ENCODE measurements around the gene BTBD8.

DNA sequence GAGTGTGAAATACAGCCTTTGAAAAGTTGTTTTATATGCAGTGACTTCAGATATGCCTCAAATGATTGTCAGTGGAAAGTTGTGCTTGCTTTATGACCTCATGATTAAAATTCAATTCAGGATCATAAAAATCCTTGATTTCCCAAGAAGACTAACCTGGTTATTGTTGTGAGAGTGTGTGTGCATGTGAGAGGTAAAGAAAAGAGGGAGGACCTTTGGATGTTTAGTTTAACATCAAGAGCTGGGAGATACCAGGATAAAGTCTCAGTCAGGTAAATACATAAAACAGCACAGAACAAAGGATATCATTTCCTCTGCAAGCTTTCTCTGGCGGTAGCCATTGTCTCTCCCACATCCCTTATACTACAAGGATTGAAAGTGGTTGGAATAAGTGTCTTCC, 14.4 kb downstream of the BTBD8 start:
- TF ChIP-seq, protein P1, sequence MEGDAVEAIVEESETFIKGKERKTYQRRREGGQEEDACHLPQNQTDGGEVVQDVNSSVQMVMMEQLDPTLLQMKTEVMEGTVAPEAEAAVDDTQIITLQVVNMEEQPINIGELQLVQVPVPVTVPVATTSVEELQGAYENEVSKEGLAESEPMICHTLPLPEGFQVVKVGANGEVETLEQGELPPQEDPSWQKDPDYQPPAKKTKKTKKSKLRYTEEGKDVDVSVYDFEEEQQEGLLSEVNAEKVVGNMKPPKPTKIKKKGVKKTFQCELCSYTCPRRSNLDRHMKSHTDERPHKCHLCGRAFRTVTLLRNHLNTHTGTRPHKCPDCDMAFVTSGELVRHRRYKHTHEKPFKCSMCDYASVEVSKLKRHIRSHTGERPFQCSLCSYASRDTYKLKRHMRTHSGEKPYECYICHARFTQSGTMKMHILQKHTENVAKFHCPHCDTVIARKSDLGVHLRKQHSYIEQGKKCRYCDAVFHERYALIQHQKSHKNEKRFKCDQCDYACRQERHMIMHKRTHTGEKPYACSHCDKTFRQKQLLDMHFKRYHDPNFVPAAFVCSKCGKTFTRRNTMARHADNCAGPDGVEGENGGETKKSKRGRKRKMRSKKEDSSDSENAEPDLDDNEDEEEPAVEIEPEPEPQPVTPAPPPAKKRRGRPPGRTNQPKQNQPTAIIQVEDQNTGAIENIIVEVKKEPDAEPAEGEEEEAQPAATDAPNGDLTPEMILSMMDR (IDR thresholded peaks at IDR 0.05; ENCODE audit: insufficient read depth, low read length), result no peak
- TF ChIP-seq, protein P2, sequence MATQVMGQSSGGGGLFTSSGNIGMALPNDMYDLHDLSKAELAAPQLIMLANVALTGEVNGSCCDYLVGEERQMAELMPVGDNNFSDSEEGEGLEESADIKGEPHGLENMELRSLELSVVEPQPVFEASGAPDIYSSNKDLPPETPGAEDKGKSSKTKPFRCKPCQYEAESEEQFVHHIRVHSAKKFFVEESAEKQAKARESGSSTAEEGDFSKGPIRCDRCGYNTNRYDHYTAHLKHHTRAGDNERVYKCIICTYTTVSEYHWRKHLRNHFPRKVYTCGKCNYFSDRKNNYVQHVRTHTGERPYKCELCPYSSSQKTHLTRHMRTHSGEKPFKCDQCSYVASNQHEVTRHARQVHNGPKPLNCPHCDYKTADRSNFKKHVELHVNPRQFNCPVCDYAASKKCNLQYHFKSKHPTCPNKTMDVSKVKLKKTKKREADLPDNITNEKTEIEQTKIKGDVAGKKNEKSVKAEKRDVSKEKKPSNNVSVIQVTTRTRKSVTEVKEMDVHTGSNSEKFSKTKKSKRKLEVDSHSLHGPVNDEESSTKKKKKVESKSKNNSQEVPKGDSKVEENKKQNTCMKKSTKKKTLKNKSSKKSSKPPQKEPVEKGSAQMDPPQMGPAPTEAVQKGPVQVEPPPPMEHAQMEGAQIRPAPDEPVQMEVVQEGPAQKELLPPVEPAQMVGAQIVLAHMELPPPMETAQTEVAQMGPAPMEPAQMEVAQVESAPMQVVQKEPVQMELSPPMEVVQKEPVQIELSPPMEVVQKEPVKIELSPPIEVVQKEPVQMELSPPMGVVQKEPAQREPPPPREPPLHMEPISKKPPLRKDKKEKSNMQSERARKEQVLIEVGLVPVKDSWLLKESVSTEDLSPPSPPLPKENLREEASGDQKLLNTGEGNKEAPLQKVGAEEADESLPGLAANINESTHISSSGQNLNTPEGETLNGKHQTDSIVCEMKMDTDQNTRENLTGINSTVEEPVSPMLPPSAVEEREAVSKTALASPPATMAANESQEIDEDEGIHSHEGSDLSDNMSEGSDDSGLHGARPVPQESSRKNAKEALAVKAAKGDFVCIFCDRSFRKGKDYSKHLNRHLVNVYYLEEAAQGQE (IDR thresholded peaks at IDR 0.05; ENCODE audit: insufficient replicate concordance, low read depth), result no peak
